Measurements from ENCODE around the gene FBXW11.
"Not testable (repeated sequence)": the region's sequence is repeated elsewhere in the genome, so short reads cannot be mapped to it uniquely, and the experiment has no call there.

Gene FBXW11

DNA sequence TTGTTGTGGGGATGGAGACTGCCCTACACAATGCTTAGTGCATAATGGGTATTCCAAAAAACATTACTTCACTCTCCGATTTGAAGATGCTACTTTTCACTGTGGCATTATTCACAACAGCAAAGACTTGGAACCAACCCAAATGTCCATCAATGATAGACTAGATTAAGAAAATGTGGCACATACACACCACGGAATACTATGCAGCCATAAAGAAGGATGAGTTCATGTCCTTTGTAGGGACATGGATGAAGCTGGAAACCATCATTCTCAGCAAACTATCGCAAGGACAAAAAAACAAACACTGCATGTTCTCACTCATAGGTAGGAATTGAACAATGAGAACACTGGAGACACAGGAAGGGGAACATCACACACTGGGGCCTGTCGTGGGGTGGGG, 90.7 kb downstream of the FBXW11 start:
- in situ Hi-C loops (cut with HindIII; ENCODE audit: low sequenced_read_pairs) = not testable (repeated sequence)

DNA sequence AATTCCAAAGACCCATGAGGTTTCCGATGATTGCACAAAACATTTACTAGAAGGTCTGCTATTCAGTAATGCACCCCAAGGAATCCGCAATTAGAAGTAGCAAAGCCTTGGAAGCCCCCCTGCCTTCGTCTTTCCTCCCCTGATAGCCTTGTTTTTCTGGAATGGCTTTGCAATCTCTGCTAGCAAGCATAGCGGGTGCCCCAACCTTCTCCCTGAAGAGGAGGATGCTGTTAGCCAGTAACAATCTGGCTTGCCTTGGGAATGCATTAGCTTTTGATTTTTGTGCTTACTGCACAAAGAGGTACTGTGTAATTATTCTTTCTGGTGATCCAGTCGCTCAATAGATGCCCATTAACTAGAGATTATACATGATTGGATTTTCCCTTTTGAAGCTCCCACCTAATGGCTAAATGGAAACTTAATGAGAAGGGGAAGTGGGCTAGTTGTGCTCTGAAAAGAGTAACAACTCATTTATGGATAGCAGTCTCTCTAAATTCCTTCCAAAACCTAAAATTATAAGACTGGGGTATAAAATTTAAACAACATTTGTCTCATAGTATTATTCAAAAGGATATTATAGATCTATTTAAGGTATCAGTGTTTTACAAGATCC, 91.6 kb downstream of the FBXW11 start:
- in situ Hi-C loops (cut with HindIII; ENCODE audit: low sequenced_read_pairs) = loop anchor here (5.0 kb wide), 1 partner anchor 82 kb away; no protein-coding TSS in a partner anchor

DNA sequence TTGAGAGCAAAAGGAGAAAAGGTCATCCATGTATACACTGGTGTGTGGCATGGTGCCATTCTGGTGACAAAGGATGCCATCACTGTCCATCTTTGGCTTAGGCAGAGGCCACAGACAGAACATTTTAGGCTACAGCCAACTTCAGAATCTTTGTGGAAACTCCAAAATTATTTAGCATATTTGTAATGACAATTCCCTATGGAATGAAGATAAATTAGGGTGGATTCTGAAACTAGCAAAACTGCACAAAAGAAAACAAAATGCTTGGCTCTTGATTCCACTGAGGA, 92.5 kb downstream of the FBXW11 start:
- in situ Hi-C loops (cut with HindIII; ENCODE audit: low sequenced_read_pairs) = loop anchor here (5.0 kb wide), 1 partner anchor 83 kb away; no protein-coding TSS in a partner anchor

DNA sequence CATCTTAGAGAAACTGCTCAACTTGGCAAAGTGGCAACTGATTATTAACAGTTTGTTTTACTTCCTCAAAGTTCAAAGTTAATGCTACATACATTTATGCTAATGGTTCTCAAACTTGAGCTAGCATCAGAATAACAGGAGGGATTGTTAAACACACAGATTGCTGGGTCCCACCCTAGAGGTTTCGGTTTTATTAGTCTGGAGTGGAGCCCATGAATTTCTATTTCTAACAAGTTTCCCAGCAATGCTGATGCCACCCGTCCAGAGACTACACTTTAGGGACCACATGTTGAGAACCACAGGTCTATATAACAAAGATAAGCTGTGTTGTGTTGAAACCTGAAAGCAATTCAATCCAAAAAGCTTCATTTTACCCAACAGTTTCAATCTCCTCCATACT, 95.3 kb downstream of the FBXW11 start:
- in situ Hi-C loops (cut with HindIII; ENCODE audit: low sequenced_read_pairs) = loop anchor here (5.0 kb wide), 1 partner anchor 86 kb away; no protein-coding TSS in a partner anchor

DNA sequence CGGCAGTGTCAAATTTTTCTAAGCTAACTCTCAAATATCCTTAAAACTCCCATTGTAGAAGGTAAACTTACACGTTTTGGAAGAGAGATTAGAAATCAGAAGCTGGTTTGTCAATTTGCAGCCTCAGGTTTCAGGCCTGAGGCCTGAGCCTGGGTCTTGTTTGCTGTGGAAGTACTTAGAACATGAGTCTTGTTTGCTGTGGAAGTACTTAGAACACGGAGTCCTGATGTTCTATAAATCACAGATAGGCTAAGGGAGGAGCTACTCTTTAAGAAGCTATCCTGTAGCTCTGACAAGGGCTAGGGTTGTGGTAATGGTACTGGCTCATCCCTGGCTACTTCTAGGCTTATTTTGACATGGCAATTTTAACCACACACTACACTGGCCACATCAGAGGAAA, 97.8 kb downstream of the FBXW11 start:
- in situ Hi-C loops (cut with HindIII; ENCODE audit: low sequenced_read_pairs) = no loop called here

DNA sequence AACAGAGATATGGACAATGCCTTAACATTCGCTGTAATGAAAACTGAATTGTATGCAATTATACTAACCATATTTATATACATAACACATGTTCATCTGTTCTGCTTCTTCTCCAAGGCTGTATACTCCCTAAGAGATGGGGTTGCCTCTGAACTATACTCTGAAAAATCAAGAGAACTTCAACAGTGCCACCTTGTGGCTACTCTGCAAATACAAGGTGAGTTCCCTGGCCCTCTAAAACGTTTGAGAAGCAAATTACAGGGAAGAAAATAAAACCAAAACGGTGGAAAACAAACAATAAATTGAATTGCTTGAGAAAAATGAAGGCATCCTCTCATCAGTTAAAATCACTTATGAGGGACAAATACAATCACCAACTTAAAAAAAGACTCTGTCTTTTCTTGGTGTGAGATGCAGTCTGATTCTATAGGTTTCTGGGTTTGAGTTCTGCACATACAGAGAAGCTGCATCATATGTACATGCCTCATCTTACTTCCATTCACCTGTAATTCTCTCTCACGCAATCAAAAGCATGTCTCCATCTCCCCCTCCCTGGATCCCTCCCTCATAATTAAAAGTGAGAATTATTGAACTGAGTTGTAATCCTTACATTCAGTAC, 98.6 kb downstream of the FBXW11 start:
- in situ Hi-C loops (cut with HindIII; ENCODE audit: low sequenced_read_pairs) = no loop called here

DNA sequence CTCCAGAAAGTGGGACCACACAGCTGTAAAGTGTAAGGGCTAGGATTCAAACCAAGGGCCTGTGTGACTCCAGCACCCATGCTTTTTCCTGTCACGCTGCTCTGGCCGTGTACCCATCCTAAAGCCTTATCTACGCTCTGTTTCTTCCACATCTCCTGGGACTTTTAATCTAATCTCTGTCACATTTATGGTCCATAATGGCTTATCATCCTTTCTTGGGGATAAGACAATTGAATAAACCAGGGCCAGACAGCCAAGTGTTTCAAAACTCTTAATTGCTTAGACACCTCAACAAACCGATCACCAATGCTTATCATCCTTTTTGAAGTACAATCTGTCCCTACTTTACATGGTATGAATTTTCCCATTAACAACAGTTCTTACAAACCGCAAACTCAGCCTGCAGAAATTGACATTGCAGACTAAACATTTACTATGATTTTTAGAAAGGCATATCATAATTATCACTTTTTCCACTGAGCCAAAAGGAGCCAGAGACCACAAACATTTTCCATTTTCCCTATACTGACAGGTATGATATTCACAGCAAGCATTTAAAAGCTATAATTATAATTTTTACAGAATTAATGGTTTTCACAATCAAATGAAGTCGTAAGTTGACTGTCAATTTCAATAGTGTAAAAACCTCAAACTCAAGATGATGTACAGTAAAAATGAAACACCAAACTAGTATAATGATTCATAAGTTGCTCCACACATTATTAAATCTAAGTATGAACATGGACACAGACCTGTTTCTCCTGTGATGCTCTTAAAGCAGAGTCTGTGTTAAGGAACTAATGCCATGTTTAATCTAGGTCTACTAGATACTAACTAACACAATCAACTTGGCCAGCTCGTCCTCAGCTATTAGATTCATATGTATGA, 99.5 kb downstream of the FBXW11 start:
- in situ Hi-C loops (cut with HindIII; ENCODE audit: low sequenced_read_pairs) = no loop called here

DNA sequence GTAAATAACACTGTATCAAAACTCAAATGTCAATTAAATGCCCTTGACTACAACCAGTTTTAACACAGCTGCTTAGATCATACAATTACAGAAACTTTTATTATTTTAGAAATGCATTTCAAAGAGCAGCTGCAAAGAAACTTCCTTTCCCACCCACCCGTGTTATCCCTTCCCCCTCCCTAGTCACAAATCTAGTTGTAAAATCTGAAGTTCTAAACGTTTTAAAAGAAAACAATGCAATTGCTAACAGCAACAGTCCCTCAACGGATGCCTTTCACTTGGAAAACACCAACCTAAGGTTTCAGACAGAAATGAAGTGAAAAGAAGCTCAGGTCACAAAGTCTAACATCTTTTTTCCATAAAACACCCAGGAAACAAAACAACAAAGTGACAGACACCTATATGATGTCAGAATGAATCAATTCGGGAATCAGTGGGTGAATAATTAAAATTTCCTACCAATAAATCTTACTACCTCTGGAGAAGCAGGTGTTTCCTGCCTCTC, 100.3 kb downstream of the FBXW11 start:
- in situ Hi-C loops (cut with HindIII; ENCODE audit: low sequenced_read_pairs) = no loop called here

DNA sequence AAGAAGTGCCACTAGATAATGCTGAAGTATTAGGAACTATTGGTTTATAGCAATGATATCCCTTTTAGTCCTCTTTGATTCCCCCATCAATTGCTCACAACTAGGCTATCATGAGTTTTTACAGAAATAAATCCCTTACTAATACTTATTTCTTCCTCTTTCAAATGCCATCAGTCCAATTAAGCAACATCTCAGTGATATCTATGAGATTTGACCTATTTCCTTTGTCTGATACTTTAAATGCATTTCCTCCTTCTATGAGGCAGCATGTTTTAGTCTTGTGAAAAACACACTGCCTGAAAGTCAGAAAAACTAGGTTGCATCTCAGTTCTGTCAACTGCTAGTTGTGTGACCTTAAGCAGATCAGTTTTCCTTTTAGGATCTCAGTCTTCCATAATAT, 101.6 kb downstream of the FBXW11 start:
- in situ Hi-C loops (cut with HindIII; ENCODE audit: low sequenced_read_pairs) = no loop called here

DNA sequence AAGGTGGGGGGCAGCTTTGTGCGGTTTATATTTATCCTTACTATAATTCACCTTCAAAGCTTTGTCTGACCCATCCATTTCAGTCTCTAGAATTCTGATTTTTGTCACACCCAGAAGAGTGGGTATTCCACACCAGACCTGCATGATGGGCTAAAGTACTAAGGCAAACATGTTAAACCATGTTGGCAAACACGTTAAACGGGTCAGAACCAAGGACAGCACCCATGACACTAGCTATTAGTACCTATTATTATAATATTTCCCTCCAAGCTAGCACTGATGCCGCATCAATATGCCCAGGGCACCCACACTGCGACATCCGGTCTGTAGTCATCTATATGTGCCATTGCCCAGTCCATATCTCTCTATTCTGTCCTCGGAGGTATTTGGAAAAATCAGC, 104.7 kb downstream of the FBXW11 start:
- in situ Hi-C loops (cut with HindIII; ENCODE audit: low sequenced_read_pairs) = no loop called here

DNA sequence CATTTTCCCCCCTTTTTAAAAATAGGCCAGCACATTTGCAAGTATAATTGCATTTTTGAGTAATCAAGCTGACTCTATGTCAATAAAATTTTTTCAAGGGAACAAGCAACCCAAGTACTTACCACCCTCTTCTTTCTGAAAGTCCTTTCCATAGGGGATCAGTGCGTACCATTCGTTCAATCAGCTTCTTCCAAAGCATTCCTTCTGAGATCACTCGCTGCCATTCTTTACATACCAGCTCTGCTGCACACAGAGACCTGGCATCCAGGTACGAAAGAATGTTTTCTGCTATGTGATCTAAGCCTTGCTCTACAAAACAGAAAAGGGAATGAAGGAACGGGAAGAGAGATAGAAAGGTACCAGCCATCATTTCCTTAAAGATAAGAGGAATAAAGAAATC, 106.6 kb downstream of the FBXW11 start:
- in situ Hi-C loops (cut with HindIII; ENCODE audit: low sequenced_read_pairs) = no loop called here

DNA sequence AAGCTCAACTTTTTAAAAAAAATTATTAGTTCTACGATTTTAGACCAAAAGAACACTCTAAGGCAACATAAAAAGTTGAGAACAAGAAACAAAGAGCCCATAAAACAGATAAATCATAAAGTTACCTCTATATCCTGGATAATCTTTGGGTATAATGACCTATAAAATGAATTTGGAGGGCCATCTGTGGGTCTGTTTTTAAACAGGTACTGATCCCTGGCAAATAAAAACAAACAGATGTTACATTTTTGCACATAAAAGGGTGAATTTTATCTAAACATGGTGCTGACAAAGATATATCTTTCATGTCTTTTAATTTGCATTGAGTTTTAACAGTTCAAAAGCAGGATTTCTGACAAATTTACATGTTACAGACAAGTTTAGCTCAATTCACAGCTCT, 107.6 kb downstream of the FBXW11 start:
- in situ Hi-C loops (cut with HindIII; ENCODE audit: low sequenced_read_pairs) = no loop called here

DNA sequence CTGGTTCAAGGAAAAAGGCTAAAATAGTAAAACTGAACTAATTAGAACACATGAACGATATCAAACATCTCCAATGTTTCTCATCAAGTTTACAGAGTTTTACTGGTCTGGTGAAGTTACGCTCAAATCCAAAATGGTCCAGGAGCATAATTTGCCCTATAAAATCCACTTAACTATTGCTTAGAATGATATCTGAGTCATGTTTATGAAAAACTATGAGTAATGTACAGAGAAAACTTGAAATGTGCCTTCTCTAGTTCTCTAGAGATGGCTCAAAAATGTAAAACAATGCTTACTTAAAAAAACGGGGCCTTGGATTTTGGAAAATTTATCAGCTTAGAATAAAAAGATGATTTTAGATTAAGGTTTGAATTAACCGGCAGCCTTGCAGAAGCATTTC, 108.1 kb downstream of the FBXW11 start:
- in situ Hi-C loops (cut with HindIII; ENCODE audit: low sequenced_read_pairs) = no loop called here

DNA sequence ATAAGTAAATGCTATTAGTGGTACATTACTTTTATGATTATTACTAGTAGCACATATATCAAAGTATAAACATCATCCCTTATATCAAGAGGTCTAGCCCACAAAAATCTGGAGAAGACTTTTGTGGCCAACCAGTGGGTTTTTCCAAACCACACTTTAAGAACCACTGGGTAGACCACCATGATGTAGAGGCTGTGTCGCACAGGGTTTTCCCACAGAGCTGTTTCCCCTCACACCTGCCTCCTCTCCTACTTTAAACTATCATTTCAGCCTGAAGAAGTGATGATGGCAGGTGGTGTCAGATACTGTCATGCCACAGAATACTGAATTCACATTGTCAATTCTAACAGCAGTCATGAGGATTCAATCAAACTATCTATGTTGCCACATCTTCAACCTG, 109.2 kb downstream of the FBXW11 start:
- in situ Hi-C loops (cut with HindIII; ENCODE audit: low sequenced_read_pairs) = no loop called here

DNA sequence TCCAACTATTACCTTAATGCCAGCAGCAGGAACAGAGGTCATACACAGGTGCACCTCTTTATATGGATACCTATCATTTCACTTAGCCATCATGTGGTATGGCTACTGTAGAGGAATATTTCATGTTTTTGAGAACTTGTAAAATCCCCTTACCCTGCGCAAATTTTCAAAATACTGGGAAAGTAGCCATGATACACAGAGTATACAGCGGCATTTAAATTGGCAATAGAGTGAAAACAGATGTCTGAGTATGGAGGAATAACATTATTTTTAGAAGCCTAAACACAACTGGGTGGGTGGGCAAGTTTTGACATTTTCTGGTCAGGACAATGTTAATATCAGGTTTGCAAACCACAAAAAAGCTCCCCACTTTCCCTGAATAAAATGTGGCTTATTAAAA, 111.4 kb downstream of the FBXW11 start:
- in situ Hi-C loops (cut with HindIII; ENCODE audit: low sequenced_read_pairs) = no loop called here

DNA sequence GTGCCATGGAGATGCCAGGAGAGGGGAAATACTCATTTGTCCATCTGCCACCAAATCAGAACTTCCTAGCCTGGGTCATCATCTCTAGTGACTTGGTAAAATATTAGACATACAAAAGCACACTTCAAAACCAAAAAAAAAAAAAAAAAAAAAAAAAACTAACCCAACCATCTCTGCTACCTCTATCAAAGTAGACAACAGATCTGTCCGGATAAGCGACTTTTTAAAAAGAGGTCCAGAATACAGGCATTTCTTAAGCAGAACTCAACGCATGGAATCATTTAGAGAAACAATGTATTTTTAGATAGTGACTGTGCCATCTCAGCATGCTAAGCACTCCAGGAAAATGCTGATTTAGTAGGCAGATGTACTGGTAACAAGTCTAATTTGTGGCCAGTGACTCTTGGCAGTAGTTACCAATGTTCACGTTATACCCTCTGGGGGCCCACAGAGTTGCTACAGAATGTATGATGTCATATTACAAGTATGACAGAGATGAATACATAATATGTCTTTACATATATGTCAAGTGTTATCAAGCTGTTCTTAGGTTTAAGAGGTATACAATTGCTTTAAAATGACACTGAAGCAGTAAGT, 113.0 kb downstream of the FBXW11 start:
- in situ Hi-C loops (cut with HindIII; ENCODE audit: low sequenced_read_pairs) = no loop called here

DNA sequence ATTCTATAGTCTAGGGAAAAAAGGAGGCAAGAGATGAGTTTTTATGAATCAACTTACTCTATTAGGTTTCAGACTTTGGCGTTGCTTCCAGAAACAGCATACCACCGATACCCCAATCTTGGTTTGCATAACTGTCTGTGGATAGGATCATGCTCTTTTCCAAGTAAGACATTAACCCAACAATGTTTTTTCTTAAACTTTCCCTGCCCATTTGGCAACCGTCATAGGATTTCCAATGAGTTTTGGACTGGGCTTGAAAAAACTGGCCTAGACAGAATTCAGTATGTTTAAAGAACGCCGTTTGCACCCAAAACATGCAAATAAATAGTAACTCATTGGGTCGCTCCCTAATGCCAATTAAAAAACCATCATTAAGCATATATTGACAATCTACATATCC, 114.8 kb downstream of the FBXW11 start:
- in situ Hi-C loops (cut with HindIII; ENCODE audit: low sequenced_read_pairs) = no loop called here

DNA sequence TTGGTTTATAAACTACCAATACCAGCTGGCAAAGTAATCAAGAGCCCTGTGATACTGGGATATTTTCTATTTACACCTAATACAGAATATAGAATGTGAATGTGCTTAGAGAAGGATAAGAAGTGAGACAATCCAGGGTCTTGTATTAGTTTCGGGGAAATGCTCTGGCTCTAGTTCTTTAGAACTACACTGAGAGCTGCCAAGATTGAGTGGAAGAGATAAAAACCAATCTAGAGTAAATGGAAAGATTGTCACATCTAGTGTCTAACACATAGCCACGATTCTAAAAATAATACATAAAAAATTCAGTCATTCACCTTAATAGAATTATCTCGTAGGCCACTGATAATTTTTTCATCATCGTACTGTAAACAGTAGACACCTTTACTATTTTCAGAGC, 115.3 kb downstream of the FBXW11 start:
- in situ Hi-C loops (cut with HindIII; ENCODE audit: low sequenced_read_pairs) = no loop called here

DNA sequence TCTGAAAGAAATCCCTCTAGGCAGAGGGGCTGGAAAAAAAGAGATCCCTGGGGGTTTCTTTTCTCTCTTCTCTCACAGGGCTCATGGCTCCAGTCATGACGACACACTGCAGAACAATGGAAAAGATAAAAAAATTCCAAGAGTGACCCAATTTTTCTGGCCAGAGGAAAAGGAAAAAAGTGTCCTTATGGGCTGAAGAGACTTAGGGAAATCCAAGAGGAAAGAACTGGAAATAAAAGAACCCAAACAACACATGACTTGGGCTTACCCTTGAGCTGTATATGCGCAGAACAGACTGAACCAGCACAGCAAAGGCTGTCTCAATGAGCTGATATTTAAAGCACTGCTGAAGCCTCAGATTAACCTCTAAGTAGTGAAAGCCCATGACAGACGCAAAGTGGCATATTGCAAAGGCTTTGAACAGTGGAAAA, 118.4 kb downstream of the FBXW11 start:
- in situ Hi-C loops (cut with HindIII; ENCODE audit: low sequenced_read_pairs) = no loop called here

DNA sequence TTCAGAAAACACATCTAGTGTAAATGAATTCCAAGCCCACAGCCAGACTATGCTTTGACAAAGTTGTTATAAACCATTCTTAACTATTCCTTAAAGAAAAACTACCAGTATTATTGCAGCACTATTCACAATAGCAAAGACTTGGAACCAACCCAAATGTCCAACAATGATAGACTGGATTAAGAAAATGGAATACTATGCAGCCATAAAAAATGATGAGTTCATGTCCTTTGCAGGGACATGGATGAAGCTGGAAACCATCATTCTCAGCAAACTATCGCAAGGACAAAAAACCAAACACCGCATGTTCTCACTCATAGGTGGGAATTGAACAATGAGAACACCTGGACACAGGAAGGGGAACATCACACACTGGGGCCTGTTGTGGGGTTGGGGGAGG, 120.4 kb downstream of the FBXW11 start:
- in situ Hi-C loops (cut with HindIII; ENCODE audit: low sequenced_read_pairs) = not testable (repeated sequence)

DNA sequence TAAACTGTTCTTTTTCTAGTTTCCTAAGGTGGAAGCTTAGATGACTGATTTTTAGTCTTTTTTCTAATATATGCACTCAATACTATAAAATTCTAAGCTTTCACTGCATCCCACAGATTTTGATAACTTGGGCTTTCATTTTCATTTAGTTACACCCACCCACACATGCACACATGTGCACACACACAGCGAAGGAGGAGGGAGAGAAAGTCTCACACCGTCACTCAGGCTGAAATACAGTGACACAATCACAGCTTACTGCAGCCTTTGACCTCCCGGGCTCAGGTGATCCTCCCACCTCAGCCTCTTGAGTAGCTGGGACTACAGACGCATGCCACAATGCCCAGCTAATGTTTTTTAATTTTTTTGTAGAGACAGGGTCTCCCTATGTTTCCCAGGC, 124.3 kb downstream of the FBXW11 start:
- in situ Hi-C loops (cut with HindIII; ENCODE audit: low sequenced_read_pairs) = no loop called here

All from endothelial cell of hepatic sinusoid (primary cell).